ENCODE data around the gene DPP3. TPM values are rescaled to one million over a fixed set of nuclear protein-coding genes. Genes with fewer than 3 reads are reported as not detected.

DPP3 gene
- total and polyA plus RNA-seq, 2 of the 4 experiments (the other 2 are of a cell fraction): 51.8 to 66.3 TPM

GRCh38 chr11:66529655-66530054 is 49.4 kb downstream of the DPP3 start:
- H2AK9ac ChIP-seq (replicated peaks; ENCODE audit: low read depth, low read length, poor library complexity): no peak overlapping the region
- no peak overlapping the region for H4K91ac ChIP-seq (ENCODE audit: insufficient read depth, low read depth, low read length)
- no peaks in the 10 kb centered on the region for H3K4me1 ChIP-seq (ENCODE audit: control insufficient read depth, insufficient read depth, low read length)
- no TSS peak for BruUV-seq (replicated peaks)
- H2AK5ac ChIP-seq (ENCODE audit: low read depth, low read length): no peak overlapping the region
- H4K5ac ChIP-seq (ENCODE audit: low read depth, low read length): no peak overlapping the region
- no peak overlapping the region for H3K27ac ChIP-seq (ENCODE audit: insufficient read depth, low read length)
- no peak overlapping the region for H2BK20ac ChIP-seq (ENCODE audit: low read depth, low read length)
- ATAC-seq (ENCODE audit: low read depth) (no peak), DNase-seq (no peak)
- H2BK5ac ChIP-seq (ENCODE audit: low read depth, low read length, poor library complexity, severe bottlenecking): no peak overlapping the region
- intact Hi-C loops (cut with micrococcal nuclease): no loop called here
- ChIA-PET POLR2A (ENCODE audit: unreplicated experiment) (no interaction called here), CTCF (no interaction called here)
- H3K56ac ChIP-seq (ENCODE audit: extremely low read depth, insufficient read depth, low read length): no peak overlapping the region
- no peak overlapping the region for H3K18ac ChIP-seq (ENCODE audit: low read depth, low read length)
- no peak overlapping the region for H3K4me3 ChIP-seq (ENCODE audit: insufficient read depth, low read depth, low read length)
- no peak overlapping the region for H3K23ac ChIP-seq (ENCODE audit: low read depth, low read length)
- no peaks in the 10 kb centered on the region; the same call in 1 of the 2 replicates for H4K20me1 ChIP-seq (ENCODE audit: insufficient read depth, low read length)
- TF ChIP-seq RFX5 (IDR thresholded peaks at IDR 0.05; ENCODE audit: low read depth, low read length) (no peak), SMC3 (IDR thresholded peaks at IDR 0.05; ENCODE audit: low read depth, low read length) (no peak), MAZ (IDR thresholded peaks at IDR 0.05; ENCODE audit: borderline replicate concordance, low read depth, low read length) (no peak)
- H3K9me3 ChIP-seq (ENCODE audit: control insufficient read depth, insufficient read depth, low read length): no peaks in the 10 kb centered on the region
- peaks cover 4% of the 10 kb centered on the region for H3K36me3 ChIP-seq (ENCODE audit: control insufficient read depth, insufficient read depth, low read length)
- dilution Hi-C loops (cut with HindIII; ENCODE audit: low sequenced_read_pairs, unreplicated experiment): no loop called here
- H3K4ac ChIP-seq (ENCODE audit: low read depth, low read length): no peak overlapping the region
- H3K9ac ChIP-seq (ENCODE audit: low read depth, low read length): no peak overlapping the region
- no peak overlapping the region for H3K14ac ChIP-seq (replicated peaks; ENCODE audit: low read depth, low read length)
- 0 out of 2 replicates have a peak, but pooled peaks cover 3% of the 10 kb centered on the region for H3K9me1 ChIP-seq (ENCODE audit: insufficient read depth, low read length)
- no peak overlapping the region for H2BK120ac ChIP-seq (ENCODE audit: low read depth, low read length)
- H3K4me2 ChIP-seq (ENCODE audit: low read depth, low read length): no peak overlapping the region
- H3K79me1 ChIP-seq (ENCODE audit: low read depth in 1 of 2, low read length in 2 of 2): no peaks in the 10 kb centered on the region
- H4K8ac ChIP-seq (ENCODE audit: low read depth in 2 of 2, low read length in 2 of 2): no peak overlapping the region
- H3K27me3 ChIP-seq (ENCODE audit: control insufficient read depth, insufficient read depth, low read length): no peaks in the 10 kb centered on the region
- 82% methylated on average over 11 of the region's 13 CpGs; no CpG with 5 or more reads in 1 of the 2 experiments for WGBS, 2 experiments (ENCODE audit: extremely low coverage in 2 of 2, insufficient read length in 1 of 2)
- H2BK15ac ChIP-seq (ENCODE audit: low read depth, low read length): no peak overlapping the region
- H2AFZ ChIP-seq (replicated peaks; ENCODE audit: low read length, poor library complexity): no peak overlapping the region
- in situ Hi-C loops (cut with MboI; ENCODE audit: low sequenced_read_pairs): no loop called here

Data from IMR-90 (cell line).